ENCODE results near the gene KIF18B.

DNA sequence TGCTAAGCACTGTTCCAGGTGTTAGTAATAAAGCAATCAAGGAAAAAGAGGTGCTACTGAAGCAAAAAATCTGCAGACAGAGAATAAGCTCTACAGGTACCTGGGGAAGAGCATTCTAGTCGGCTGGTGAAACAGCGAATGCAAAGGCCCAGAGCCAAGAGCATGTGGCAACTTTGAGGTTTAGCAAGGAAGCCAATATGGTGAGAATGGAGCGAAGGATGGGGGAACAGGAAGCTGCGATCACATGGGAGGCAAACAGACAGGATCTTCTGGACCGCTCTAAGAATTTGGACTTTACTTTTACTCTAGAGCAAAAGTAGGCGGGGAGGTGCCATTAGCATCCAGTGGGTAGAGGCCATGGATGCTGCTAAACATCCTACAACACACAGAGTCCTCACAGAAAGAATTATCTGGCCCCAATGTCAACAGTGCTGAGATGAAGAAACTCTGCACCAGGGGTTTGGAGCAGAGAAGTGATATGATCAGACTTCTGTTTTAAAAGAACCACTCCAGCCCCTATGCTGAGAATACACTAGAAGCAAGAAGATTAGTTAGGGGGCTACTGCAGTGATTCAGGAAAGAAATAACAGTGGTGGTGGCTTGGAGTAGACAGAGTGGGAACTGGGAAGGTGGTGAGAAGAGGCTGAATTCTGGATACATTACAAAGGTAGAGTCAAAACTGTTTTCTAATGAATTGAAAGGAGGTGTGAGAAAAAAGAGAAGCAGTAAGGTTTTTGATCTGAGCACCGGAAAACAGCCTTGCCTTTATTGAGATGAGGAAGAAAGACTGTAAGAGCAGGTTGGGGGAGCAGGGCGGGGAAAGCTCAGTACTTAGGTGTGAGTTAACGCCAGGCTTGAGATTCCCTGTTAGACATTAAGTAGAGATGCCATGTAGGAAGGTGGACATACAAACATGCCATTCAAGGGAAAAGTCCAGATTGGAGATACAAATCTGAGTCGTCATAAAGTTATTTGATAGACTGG lies 59.3 kb downstream of the KIF18B start:
- TF ChIP-seq TAF1 (IDR thresholded peaks at IDR 0.05; ENCODE audit: borderline replicate concordance, insufficient read depth, low read length) (no peak), FOXP2 (optimal IDR thresholded peaks at IDR 0.05; ENCODE audit: borderline replicate concordance, extremely low read depth, extremely low read length, insufficient read depth) (no peak)

Measured in PFSK-1 (cell line).